Measurements from ENCODE around the gene MFRP.

Gene MFRP

DNA sequence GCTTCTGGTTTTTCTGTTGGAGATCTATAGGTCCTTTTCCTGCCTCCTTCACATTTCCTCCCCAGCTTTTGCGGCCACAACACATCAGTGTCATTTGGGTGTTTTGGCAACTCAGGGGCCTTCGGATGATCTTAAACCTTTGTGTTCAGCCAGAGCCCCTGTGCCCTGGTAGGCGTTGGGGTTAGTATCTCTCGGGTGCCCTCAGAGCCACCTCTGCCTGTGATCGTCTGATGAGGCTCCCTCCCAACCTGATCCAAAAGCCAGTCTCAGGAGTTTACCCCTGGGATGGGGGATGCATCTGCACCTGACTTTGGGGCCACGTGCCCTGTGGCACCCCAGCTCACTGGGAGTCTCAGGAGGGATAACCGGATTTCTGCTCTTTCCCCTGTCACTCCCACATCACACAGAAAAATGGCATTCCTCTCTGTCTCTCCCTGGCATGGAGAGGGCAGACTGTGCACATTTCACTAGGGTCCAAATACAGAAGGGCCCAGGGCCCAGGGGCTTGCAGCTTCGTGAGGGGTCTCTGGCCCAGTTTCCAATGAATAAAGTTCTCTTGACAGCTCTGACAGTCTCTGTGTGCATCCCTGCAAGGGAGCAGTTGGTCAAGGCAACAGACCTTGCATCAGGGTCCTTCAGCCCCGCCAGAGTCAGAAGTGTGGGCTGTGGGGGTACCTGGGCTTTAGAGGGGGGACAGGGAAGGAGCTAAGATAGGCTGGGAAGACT lies 9.6 kb downstream of the MFRP start:
- no peak for DNase-seq

DNA sequence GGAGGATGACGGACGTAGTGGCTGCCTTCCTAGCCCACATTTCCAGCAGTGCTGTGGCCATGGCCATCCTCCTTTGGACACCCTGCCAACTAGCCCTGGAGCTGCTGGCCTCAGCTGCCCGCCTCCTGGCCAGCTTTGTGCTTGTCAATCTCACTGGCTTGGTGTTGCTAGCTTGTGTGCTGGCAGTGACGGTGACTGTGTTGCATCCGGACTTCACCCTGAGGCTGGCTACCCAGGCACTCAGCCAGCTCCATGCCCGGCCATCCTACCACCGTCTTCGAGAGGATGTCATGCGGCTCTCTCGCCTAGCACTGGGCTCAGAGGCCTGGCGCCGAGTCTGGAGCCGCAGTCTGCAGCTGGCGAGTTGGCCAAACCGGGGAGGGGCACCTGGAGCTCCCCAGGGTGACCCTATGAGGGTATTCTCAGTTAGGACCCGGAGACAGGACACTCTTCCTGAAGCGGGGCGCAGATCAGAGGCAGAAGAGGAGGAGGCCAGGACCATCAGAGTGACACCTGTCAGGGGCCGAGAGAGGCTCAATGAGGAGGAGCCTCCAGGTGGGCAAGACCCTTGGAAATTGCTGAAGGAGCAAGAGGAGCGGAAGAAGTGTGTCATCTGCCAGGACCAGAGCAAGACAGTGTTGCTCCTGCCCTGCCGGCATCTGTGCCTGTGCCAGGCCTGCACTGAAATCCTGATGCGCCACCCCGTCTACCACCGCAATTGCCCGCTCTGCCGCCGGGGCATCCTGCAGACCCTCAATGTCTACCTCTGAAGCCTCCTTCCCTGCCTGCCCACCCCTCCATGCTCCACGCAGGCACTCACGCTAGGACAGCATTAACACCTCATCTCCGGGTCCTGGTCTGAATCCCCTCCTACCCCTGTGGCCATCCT lies 10.6 kb downstream of the MFRP start:
- DNase-seq, result peak; percentile 27

DNA sequence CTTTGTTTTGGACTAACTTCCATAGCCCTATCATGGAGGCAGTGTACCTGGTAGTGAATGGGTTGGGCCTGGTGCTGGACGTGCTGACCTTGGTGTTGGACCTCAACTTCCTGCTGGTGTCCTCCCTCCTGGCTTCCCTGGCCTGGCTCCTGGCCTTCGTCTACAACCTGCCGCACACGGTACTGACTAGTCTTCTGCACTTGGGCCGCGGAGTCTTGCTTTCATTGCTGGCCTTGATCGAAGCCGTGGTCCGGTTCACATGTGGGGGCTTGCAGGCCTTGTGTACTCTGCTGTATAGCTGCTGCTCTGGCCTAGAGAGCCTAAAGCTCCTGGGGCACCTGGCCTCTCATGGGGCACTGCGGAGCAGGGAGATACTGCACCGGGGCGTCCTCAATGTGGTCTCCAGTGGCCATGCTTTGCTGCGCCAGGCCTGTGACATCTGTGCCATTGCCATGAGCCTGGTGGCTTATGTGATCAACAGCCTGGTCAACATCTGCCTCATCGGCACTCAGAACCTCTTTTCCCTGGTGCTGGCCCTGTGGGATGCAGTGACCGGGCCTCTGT lies 11.3 kb downstream of the MFRP start:
- peak; percentile 16 for DNase-seq

DNA sequence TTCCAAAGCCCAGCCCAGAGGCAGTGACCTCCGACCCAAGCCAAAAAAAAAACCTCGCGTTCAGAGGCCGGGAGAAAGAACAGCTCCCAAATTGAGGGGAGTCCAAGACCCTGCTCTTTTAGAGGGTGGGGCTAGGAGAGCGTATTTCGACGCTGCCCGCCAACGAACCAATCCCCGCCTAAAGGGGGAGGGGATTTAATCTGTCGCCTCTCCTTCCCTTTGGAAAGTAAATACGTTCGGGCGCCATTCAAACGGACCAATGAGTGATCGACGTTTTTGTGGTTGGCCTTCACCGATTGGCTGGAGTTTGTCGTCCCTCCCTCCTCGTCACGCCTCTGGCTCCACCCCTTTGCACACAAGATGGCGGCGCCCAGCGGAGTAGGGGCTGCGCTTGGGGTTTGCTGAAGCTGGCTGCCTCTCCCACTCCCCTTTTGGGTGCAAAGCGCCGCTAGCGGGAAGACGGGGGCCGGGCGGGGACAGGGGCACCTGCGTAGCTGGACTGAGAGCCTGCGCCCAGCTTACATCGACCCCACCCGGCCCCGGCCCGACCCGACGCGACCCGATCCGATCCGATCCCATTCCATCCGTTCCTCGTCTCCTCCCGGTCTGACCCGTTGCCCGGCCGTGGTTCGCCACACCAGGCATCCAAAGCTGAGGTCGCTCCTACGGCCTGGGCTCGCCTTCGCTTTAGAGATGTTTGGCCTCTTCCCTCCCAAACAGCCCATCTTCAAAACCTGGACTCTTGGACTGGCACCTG lies 12.2 kb downstream of the MFRP start, which contains the start of gene RNF26:
Gene RNF26, plus strand, starts transcription at position 354 of the 757 bp plus-strand sequence. CDS start 596 bp downstream, outside the sequence.
- peak; percentile 97 for DNase-seq

DNA sequence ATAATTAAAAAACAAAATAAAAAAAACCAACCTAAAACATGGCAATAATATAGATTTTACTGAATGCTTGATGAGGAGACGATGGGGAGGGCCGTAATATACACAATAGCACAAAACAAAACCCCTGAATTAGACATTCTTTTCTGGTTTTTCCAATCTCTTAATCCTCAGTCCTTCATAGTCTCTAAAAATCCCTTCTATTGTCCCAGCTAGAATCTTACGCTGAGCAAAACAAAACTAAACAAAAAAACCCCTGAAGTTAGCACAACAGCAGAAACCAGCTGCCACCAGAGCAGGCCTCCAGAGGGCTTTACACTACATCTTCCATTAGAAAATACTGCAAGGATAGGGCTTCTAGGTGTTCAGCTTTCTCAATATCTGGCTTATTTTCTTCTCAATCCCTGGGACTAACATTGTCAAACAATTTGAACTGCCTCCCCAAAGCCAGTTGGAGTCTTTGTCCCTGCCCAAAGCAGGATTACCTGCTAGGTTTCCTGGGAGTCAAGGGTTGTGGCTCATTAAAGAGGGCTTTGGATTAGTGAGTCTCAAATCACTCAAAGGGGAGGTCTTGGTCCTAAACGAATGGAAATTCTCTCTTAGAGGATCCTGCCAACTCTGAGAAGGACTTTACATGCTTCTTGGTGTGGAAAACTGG lies 14.3 kb downstream of the MFRP start:
- no peak for DNase-seq

DNA sequence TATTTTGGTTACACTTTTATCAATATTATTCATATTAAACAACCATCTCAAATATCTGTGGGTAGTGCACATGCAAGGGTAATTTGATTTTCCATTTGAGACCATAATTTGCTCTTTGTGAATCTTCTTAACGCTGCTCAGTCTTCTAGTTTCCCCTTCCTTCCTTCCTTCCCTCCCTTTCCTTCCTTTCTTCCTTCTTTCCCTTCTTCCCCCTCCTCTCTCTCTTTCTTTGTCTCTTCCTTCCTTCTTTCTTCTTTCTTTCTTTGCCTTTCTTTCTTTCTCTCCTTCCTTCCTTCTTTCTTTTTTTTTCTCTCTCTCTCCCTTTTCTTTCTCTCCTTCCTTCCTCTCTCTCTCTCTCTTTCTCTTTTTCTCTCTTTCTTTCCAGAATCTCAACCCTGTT lies 16.3 kb downstream of the MFRP start:
- no peak for DNase-seq

DNA sequence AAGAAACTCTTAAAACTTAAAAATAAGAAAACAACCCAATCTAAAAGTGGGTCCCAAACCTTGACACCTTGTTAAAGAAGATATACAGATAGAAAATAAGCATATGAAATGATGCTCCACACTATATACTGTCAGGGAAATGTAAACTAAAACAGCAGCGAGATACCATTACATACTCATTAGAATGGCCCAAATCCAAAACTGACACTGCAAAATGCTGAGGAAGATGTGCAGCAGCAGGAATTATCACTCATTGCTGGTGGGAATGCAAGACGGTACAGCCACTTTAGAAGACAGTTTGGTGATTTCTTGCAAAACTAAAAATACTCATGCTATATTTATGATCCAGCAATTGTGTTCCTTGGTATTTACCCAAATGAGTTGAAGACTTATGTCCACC lies 17.2 kb downstream of the MFRP start:
- no peak for DNase-seq

DNA sequence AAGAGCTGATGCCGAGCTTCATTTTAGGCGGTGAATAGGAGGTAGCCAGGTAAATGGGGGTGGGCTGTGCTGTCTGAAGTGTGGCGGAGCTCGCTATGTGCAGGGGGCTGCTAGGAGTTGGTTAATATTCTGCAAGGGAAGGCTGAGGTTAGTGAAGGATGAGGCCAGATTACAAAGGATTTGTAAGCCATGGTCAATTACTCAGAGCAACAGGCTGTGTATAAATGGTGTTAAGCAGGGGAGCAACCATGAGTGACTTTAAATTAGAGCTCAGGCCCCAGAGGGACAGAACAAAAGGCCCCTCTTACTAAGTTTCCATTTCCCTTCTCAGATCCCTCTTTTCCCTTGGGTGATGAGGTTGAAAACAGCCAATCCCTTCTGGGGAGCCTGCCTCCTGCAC lies 22.3 kb downstream of the MFRP start:
- DNase-seq, result no peak

DNA sequence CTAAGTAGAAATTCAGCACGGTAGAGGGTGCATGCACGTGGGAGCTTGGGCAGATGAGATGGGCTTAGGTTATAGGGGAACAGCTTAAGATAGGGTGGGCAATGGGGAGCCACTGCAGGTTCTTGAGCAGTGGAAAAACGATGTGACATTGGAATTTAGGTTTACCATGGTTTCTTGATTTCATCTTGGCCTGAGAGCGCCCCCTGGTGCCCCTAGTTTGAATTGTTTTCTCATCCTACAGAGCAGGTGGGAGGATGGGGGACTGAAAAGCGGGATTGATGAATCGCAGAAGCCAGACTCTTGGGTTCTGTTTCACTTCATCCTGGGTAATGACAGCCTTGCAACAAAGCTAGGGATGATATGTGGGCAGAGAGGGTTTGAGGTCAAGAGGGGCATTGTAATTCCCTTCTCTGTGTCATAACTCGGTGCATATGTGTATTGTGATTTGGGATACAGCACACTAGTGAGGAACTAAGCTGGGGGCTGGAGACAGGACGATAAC lies 22.9 kb downstream of the MFRP start:
- DNase-seq, result peak; percentile 83

DNA sequence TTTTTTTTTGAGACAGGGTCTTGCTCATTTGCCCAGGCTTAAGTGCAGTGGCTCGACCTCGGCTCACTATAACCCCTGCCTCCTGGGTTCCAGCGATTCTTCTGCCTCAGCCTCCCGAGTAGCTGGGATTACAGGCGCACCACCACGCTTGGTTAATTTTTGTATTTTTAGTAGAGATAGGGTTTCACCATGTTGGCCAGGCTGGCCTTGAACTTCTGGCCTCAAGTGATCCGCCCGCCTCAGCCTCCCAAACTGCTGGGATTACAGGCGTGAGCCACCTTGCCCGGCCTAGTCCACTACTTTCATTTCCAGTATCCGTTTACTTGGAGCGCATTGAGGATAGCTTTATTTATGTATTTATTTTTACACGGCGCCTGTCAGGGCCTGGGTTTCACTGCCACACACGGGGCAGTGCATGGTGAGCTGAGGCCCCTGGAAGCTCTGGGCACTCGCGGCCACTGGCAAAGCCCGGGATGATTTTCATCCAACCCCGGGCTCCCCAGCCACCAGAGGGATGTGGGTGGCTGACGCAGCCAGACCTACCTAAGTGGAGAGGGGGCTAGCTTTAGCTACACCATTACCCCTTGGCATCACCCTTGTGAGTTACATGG lies 23.5 kb downstream of the MFRP start:
- DNase-seq, result no peak

DNA sequence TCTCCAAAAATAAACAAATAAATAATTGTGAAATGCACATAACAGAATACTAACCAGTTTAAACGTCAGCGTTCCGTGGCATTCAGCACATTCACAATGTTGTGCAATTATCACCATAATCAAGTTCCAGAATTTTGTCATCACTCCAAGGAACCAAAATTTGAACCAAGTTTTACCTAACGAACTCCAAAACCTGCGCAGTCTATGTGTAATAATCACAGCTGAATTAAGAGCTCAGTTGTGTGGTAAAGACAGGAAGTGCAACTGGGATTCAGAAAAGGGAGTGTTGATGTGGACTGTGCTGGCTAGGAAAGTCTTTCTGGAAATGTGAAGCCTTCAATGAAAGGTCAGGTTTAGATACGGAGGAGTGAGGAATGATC lies 24.2 kb downstream of the MFRP start:
- no peak for DNase-seq

DNA sequence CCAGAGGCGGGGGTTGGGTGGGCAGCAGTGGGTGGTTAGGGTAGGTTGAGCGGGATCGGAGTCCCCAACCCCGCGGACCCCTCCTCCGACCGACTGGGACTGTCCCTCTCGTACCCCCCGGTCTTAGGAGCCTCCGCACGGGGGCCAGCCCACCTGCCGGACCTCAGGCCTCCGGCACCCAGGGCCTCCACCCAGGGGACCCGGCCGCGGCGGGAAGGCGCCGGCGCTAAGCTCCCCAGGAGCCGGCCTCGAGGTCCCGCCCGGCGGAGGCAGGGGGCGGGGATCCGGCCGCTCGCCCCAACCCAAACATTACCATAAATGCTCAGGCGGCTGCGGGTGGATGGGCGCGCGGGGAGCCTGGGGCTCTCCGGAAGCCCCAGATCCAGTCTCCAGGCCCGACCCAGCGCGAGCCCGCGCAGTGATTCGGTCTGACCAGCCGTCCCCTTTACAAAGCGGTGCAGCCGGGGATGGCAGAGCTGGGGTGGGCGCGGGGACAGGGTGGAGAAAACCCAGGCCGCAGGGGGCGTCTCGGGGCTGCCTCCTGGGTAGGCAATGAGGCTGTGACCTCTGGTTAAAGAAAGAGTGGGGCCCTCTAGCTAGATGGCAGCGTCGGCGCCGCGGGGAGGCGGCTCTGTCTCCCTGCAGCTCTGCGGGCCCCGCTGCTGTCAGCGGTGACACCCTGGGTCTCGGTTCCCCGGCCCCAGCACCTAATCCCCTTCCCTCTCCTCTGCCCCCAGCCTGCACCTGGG lies 25.6 kb downstream of the MFRP start:
- peak; percentile 83 for DNase-seq

DNA sequence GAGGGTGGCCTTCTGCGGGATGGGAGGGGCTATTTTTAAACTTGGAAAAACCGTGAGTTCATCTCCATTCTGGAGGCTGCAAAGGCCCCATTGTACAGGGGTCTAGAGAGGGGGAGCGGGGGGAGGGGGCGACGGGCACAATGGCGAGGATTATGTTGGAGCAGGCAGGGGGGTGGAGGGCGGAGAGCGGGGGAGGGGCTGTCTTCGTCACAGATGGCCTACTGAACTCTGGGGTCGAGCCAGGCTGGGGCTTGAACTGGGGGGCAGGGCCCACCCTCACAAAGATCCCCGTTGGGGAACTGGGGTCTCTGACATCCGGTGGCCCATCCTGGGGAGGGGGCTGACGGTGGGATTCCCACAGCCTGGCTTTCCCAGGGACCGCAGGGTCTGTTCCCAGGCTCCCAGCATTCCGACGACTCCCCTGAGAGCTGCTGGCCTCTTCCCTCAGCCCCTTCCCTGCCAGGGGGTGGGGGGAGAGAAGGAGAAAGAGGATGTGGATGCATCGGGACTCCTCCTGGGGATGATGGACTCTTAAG lies 26.2 kb downstream of the MFRP start:
- DNase-seq, result peak; percentile 75

DNA sequence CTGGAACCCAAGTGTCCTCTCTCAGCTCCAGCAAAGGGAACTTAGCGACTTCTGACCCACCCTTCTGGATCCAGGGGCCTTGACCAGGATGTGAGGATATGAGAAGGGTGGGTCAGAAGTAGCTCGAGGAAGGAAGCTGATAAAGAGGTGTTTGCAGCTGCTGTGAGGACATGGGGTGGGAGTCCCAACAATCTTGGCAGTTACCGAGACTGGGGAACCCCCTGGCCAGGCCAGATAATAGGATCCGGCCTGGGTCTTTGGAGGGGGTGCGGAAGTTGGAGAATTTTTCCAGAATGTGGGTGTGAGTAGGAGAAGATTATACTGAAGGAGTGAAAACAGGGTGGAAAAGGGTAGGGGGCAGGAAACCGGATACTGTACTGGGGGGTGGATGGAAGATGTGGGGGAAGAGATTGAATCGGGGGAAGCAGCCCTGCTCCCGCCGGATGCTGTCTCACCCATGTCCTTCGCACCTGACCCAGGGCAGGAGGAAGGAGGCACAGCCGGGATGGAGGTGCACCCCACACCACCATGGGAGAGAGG lies 26.7 kb downstream of the MFRP start:
- no peak for DNase-seq

DNA sequence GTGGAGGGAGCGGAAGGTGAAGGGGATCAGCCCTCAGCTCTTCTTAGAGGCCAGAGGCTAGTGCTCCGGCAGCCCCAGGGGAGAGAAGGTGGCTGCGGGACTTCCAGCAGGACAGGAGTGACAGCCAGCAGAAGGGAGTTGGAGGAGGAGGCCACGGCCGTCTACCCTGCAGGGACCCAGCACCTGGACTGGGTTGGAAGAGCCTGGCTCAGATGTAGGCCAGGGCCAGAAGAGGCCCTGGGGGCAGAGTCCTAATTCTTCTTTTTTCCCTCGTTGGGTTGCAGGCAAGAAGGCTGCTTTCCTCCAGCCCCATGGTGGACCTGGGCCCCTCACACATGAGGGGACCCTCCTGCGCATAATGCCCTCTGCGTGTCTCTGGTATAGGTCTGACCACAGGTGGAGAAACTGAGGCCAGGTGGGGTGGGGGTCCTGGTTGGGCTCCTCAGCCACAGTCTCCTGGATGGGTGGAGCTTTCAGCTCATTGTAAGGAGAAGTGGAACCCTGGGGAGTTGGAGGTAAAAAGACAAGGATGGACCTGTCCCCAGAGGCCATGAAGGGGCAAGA lies 27.3 kb downstream of the MFRP start:
- DNase-seq, result no peak

DNA sequence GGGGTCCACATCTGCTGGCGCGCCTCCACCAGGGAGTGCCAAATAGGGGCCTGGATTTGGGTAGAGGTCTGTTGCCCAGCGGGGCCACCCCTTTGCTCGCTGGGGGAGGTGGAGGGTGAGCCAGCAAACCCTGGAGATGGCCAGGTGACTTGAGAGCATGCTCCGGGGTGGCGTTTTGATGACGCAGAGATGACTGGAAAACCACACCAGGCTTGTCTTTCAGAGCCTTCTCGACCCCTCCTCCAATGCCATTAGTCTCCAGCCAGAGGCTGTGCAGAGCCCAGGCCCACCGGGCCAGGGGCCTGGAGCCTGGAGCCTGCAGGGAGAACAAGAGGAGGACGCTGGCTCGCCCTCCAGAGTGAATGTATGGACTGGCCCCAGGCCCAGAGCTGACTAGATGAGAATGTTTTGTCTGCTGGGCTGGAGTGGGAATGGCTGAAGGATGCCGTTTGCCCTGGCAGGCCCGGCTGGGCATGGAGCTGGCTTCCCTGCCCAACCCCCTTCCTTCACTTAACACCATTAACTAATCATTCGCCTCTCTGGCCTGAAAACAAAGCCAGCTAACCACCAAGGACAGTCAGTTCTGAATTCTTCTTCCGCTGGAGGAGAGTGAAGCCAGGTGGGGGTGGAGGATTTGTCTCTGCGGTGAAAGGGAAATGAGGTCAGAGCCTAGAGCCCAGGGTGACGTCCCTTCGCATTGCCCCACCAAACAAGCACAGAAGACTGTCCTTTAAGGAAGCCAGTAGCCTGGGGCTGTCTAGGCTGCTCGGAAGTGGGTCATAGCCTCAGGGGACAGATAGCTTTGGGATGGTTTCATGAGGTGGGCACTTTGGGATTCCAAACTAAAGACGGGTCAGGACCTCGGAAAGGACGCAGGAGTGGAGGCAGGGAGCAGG lies 28.0 kb downstream of the MFRP start:
- DNase-seq, result peak; percentile 76

DNA sequence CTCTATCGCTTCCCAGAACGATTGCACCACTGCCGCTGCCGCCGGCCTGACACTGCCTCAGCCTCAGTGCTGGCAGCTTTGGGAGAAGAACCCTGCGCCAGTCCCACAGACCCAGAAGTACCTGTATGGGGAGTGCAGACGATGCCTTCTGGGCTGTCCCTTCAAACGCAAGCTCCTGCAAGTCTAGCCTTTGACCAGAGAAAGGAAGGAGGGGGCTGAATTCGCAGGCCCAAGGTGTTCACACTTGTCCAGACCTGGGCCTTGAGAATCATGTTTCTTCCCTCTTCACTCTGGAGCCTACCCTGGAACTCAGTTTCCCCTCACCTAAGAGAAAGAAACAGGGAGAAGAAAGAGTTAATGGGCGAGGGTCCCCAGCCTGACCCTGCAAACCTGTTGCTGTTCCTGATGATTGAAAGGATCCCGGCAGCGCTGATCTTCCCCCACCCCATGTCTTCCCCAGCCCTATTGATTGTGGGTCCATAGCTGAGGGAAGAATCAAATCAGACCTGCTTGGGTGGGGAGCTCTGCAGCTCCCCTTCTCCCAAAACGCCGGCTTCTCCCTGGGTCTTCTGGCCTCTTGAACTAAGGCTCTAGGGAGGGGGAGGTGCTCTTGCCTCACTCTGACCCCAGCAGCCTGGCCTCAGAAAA lies 28.8 kb downstream of the MFRP start:
- DNase-seq, result no peak

Measured in right hindlimb (tissue), 1 donor.